ENCODE measurements around the gene TNFRSF11A.

Gene TNFRSF11A

GRCh38 chr18:62294073-62294472, 31.0 kb upstream of the TNFRSF11A start:
- no peak for DNase-seq (ENCODE audit: low read depth)
- no peak overlapping the region for H3K4me3 ChIP-seq (ENCODE audit: control insufficient read depth, low read depth, low read length)
- no peak for TF ChIP-seq CTCF (IDR thresholded peaks at IDR 0.05; ENCODE audit: control insufficient read depth, insufficient read depth, low read depth, low read length, missing control alignments)

- no peak for TF ChIP-seq CTCF (IDR thresholded peaks at IDR 0.05; ENCODE audit: control insufficient read depth, insufficient read depth, low read depth, low read length, missing control alignments)
- DNase-seq (ENCODE audit: low read depth), result no peak
- no peak overlapping the region for H3K4me3 ChIP-seq (ENCODE audit: control insufficient read depth, low read depth, low read length)
Observed at GRCh38 chr18:62300359-62300963, 24.6 kb upstream of the TNFRSF11A start.

GRCh38 chr18:62301322-62301721, 23.8 kb upstream of the TNFRSF11A start:
- no peak overlapping the region for H3K4me3 ChIP-seq (ENCODE audit: control insufficient read depth, low read depth, low read length)
- TF ChIP-seq CTCF (IDR thresholded peaks at IDR 0.05; ENCODE audit: control insufficient read depth, insufficient read depth, low read depth, low read length, missing control alignments), result no peak
- no peak for DNase-seq (ENCODE audit: low read depth)

- DNase-seq (ENCODE audit: low read depth), result no peak
- TF ChIP-seq CTCF (IDR thresholded peaks at IDR 0.05; ENCODE audit: control insufficient read depth, insufficient read depth, low read depth, low read length, missing control alignments), result no peak
- H3K4me3 ChIP-seq (ENCODE audit: control insufficient read depth, low read depth, low read length), result no peak overlapping the region
Observed at GRCh38 chr18:62312851-62313250, 12.3 kb upstream of the TNFRSF11A start.

GRCh38 chr18:62318228-62319180, 6.6 kb upstream of the TNFRSF11A start:
- no peak for TF ChIP-seq CTCF (IDR thresholded peaks at IDR 0.05; ENCODE audit: control insufficient read depth, insufficient read depth, low read depth, low read length, missing control alignments)
- H3K4me3 ChIP-seq (ENCODE audit: control insufficient read depth, low read depth, low read length), result no peak overlapping the region

GRCh38 chr18:62321201-62321600, 3.9 kb upstream of the TNFRSF11A start:
- no peak overlapping the region for H3K4me3 ChIP-seq (ENCODE audit: control insufficient read depth, low read depth, low read length)
- DNase-seq (ENCODE audit: low read depth), result no peak
- no peak for TF ChIP-seq CTCF (IDR thresholded peaks at IDR 0.05; ENCODE audit: control insufficient read depth, insufficient read depth, low read depth, low read length, missing control alignments)

More at GRCh38 chr18:62318228-62319180, 6.6 kb upstream of the TNFRSF11A start:
- DNase-seq (ENCODE audit: low read depth), result no peak

All from AG09309 (cell line).